ENCODE measurements around the gene NMBR.
A peak's percentile ranks its signal among the peaks of the same experiment; 100 is the strongest.
"Not testable (repeated sequence)": the region's sequence is repeated elsewhere in the genome, so short reads cannot be mapped to it uniquely, and the experiment has no call there.

The NMBR gene

DNA sequence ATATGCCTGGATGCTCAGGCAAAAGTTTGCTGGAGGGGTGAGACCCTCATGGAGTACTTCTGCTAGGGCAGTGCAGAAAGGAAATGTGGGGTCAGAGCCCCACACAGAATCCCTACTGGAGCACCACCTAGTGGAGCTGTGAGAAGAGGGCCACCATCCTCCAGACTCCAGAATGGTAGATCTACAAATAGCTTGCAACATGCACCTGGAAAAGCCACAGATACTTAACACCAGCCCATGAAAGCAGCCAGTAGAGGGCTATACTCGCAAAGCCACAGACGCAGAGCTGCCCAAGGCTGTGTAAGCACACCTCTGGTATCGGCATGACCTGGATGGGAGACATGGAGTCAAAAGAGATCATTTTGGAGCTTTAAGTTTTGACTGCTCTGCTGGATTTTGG lies 74.9 kb downstream of the NMBR start:
- H3K36me3 Mint-ChIP-seq (ENCODE audit: low read depth) = no peaks in the 10 kb centered on the region
- intact Hi-C loops (cut with micrococcal nuclease) = no loop called here
- H3K27ac Mint-ChIP-seq = no peak overlapping the region
- no peaks in the 10 kb centered on the region for H3K4me1 Mint-ChIP-seq (ENCODE audit: low read depth)
- peaks cover 10% of the 10 kb centered on the region for H3K9me3 Mint-ChIP-seq
- no peaks in the 10 kb centered on the region for H3K27me3 Mint-ChIP-seq
- H3K4me3 Mint-ChIP-seq = no peak overlapping the region

DNA sequence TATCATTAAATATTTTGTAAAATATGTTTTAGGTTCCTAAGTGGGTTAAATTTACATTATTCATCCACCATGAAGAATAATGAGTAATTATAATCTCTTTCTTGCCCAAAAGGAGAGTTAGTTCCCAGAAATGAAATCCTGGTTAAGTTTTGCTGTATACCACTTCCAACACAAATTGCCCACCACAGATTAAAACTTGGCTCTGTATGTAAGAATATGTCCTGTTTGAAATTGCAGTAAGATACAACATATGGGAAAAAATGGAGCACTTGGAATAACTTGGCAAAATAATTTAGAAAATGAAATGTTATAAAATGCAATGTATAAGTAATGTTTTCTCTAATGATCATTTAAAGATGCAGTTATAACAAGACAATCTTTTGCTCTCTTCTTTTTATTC lies 78.5 kb downstream of the NMBR start:
- H3K36me3 Mint-ChIP-seq (ENCODE audit: low read depth) = no peaks in the 10 kb centered on the region
- no peak overlapping the region for H3K4me3 Mint-ChIP-seq
- peaks cover 10% of the 10 kb centered on the region for H3K9me3 Mint-ChIP-seq
- no peaks in the 10 kb centered on the region for H3K27me3 Mint-ChIP-seq
- no peak overlapping the region for H3K27ac Mint-ChIP-seq
- intact Hi-C loops (cut with micrococcal nuclease) = no loop called here
- no peaks in the 10 kb centered on the region for H3K4me1 Mint-ChIP-seq (ENCODE audit: low read depth)

DNA sequence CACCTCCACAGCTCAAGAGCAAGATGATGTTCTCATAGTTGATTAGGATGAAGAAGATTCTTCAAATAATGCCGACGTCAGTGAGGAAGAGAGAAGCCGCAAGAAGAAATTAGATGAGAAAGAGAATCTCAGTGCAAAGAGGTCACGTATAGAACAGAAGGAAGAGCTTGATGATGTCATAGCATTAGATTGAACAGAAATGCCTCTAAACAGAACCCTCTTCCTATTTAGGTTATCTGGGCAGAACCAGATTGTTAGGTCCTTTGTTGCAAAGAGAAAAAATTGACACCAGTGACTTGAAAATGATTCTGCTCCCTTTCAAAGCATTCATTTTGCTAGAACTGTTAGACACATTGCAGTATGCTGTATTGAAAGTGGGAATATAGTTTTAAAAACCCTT lies 84.1 kb downstream of the NMBR start:
- H3K27me3 Mint-ChIP-seq; H3K4me3 Mint-ChIP-seq; H3K27ac Mint-ChIP-seq; H3K36me3 Mint-ChIP-seq (ENCODE audit: low read depth); H3K9me3 Mint-ChIP-seq; intact Hi-C loops (cut with micrococcal nuclease); H3K4me1 Mint-ChIP-seq (ENCODE audit: low read depth): not testable (repeated sequence)

DNA sequence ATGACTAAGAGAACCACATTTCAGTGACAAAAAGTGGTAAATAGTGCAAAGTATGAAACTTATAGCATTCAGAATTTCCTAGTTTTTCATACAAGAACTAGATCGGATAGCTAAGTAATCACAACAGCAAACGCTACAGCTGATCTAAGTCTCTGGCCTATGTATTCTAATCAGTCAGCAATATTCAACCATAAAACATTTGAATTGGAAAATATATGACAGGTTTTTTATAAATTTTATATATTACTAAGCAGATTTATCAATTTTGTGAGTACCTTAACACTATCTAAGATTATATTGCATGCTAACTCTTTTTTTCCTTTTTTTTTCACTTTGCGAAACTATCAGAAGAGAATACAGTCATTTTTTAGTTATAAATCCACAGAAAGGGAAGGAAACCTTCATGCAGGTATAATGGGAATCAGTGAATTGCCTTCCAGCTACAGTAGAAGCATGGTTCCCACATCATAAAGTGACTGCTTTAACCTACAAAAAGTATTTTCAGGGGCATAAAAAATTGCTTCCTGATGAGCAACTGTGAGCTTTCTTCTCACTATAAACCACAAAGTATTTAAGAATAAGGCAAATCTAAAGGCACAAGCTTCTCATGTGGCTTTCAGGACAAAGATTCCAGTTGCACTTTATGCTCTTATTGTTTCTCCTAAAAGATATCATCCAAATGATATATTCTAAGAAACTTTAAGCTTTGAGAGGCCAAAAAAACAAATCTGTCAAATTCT lies 88.2 kb downstream of the NMBR start:
- H3K4me3 Mint-ChIP-seq = no peak overlapping the region
- H3K4me1 Mint-ChIP-seq (ENCODE audit: low read depth) = no peaks in the 10 kb centered on the region
- no peaks in the 10 kb centered on the region for H3K36me3 Mint-ChIP-seq (ENCODE audit: low read depth)
- no peak overlapping the region for H3K27ac Mint-ChIP-seq
- no peaks in the 10 kb centered on the region for H3K27me3 Mint-ChIP-seq
- intact Hi-C loops (cut with micrococcal nuclease) = no loop called here
- no peaks in the 10 kb centered on the region for H3K9me3 Mint-ChIP-seq

DNA sequence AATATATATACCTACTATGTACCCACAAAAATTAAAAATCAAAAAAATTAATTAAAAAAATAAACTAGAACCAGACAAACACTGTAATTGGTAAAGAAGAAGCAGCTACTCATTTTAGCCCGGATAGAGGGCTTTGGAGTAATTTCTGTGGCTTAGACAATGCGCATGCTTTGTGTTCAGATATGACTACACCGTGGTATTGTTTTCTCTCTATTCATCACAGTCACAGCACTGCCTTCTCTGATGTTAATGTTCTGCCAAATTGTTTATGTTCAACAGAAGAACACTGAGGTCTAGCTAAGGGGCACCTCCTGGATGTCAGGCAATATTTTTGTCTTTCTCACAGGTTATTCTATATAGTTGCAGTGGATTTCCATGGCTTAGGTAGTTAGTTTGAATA lies 91.7 kb downstream of the NMBR start:
- no peak overlapping the region for H3K4me3 Mint-ChIP-seq
- H3K4me1 Mint-ChIP-seq (ENCODE audit: low read depth) = no peaks in the 10 kb centered on the region
- H3K27me3 Mint-ChIP-seq = no peaks in the 10 kb centered on the region
- peaks cover 29% of the 10 kb centered on the region for H3K9me3 Mint-ChIP-seq
- H3K36me3 Mint-ChIP-seq (ENCODE audit: low read depth) = no peaks in the 10 kb centered on the region
- intact Hi-C loops (cut with micrococcal nuclease) = no loop called here
- no peak overlapping the region for H3K27ac Mint-ChIP-seq

DNA sequence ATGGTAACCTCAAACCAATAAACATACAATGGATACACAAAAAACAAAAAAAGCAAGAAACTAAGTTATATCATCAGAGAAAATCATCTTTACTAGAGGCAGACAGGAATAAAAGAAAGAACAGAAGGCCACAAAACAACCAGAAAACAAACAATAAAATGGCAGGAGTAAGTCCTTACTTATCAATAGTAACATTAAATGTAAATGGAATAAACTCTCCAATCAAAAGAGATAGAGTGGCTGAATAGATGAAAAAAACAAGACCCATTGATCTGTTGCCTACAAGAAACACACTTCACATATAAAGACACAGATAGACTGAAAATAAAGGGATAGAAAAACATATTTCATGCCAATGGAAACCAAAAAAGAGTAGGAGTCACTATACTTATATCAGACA lies 95.5 kb downstream of the NMBR start:
- H3K27me3 Mint-ChIP-seq = no peaks in the 10 kb centered on the region
- peaks cover 37% of the 10 kb centered on the region for H3K9me3 Mint-ChIP-seq
- H3K27ac Mint-ChIP-seq = no peak overlapping the region
- H3K36me3 Mint-ChIP-seq (ENCODE audit: low read depth) = no peaks in the 10 kb centered on the region
- H3K4me1 Mint-ChIP-seq (ENCODE audit: low read depth) = no peaks in the 10 kb centered on the region
- no peak overlapping the region for H3K4me3 Mint-ChIP-seq
- intact Hi-C loops (cut with micrococcal nuclease) = no loop called here

DNA sequence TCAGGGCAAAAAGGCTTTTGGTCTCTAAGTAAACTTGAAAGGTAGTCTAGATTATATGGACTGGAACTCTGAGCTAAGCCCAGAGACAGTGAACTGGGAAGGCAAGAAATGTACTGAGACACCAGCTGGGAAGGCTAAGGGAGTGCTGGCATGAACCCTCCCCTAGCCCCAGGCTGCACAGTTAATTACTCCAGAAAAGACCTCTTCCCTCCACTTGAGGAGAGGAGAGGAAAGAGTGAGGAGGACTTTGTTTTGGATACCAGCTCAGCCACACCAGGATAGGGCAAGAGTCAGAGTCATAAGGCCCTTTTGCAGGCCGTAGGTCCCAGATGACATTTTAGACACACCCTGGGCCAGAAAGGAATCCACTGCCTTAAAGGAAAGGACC lies 98.3 kb downstream of the NMBR start:
- intact Hi-C loops (cut with micrococcal nuclease) = no loop called here
- H3K4me1 Mint-ChIP-seq (ENCODE audit: low read depth) = no peaks in the 10 kb centered on the region
- H3K4me3 Mint-ChIP-seq = no peak overlapping the region
- no peaks in the 10 kb centered on the region for H3K36me3 Mint-ChIP-seq (ENCODE audit: low read depth)
- peaks cover 37% of the 10 kb centered on the region for H3K9me3 Mint-ChIP-seq
- no peaks in the 10 kb centered on the region for H3K27me3 Mint-ChIP-seq
- H3K27ac Mint-ChIP-seq = no peak overlapping the region

DNA sequence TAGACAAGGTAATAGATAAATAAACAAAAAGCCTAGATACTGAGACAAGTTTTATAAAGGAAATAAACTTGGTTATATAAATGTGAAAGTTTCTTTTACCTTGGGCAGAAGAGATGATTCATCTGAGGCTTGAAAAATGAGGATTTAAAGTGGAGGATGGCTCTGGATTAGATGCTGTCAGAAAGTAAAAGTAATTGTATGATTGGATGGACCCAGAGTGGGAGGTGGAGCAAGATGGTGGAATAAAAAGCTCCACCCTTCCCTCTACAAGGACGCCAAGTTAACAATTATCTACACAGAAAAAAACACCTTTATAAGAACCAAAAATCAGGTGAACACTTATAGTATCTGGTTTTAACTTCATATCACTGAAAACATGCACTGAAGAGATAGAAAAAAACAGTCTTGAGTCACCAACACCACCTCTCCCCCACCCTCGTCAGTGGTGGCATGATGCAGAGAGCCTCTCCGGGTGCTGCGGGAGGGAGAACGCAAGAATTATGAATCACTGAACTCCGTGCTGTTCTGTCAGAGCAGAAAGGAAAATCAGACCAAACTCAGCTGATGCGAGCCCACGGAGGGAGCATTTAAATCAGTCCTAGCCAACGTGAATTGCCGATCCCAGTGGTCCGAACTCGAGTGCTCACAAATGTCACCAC lies 98.9 kb downstream of the NMBR start:
- no peaks in the 10 kb centered on the region for H3K36me3 Mint-ChIP-seq (ENCODE audit: low read depth)
- H3K9me3 Mint-ChIP-seq = peaks cover 33% of the 10 kb centered on the region
- H3K4me1 Mint-ChIP-seq (ENCODE audit: low read depth) = no peaks in the 10 kb centered on the region
- no peaks in the 10 kb centered on the region for H3K27me3 Mint-ChIP-seq
- no peak overlapping the region for H3K27ac Mint-ChIP-seq
- no peak overlapping the region for H3K4me3 Mint-ChIP-seq
- intact Hi-C loops (cut with micrococcal nuclease) = no loop called here

DNA sequence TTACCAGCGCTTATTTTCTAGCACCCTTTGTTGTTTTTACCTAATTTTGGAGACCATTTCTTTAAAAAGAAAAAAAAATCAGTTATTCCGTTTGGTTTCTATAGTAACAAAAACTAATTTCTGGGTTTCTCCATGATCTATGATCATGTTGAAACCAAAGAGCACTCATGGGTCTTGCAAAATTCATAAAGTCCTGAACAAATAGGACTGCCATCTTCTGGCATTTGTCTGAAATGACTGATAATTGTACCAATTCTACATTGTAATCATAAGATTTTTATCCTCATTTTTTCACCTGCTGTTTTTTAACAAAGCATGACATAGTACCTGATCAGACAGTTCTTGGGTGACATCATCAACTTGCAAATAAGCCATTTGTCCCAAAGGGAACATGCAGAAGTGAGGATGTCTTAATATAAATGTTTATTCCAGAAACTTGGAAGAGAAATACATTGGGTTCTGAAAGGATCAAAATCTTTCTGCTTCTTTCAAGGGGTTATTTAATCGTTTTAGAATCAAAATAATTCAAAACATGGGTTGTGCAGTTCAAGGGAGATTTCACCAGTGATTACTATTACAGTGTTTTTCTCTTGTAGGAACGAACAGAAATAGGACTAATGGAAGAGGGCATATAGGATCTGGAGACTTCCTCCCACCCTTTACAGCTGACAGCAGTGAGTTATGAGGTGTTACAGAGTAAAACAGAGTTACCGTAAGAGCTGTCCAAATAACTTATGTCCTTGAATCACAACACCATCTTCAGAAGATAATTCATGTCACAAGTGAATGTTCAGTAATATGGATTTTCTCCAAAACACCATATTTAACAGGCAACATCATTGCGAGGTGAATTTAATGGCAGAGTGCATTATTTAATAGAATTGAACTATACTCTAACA lies 101.3 kb downstream of the NMBR start:
- Mint-ChIP-seq H3K4me1 (ENCODE audit: low read depth) (no peaks in the 10 kb centered on the region), H3K9me3 (peaks cover 12% of the 10 kb centered on the region), H3K27me3 (no peaks in the 10 kb centered on the region), H3K27ac (no peak overlapping the region), H3K4me3 (no peak overlapping the region), H3K36me3 (ENCODE audit: low read depth) (no peaks in the 10 kb centered on the region)
- intact Hi-C loops (cut with micrococcal nuclease) = no loop called here

DNA sequence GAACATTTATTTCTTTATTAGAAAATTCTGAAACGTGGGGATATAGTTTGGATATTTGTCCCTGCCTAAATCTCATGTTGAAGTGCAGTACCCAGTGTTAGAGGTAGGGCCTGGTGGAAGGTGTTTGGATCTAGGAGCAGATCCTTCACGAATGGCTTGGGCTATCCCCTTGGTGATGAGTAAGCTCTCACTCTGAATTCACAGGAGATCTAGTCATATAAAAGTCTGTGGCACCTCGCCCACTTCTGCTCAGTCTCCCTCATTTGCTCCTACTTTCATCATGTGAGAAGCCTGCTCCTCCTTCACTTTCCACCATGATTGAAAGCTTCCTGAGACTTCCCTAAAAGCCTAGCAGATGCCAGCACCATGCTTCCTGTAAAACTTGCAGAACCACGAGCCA lies 111.0 kb downstream of the NMBR start:
- no peak overlapping the region for H3K27ac Mint-ChIP-seq

DNA sequence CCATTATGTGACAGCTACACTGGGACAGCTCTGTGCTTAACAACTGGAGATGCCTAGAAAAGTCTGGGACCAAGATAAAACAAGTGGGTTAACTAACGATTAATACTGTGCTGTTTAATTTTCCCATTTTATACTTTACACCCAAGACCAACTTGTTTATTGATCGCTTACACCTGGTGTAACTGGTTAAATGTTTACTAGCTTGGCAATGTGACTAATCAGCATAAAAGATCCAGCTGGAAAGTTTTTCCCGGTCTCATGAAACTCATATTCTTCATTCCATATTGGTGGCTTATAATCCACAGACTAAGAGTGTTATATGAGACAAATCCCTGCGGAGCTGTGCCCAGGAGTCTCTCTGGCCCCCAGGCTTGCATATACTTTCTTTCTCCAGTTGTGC lies 115.9 kb downstream of the NMBR start:
- H3K9me3 Mint-ChIP-seq = peaks cover 50% of the 10 kb centered on the region
- intact Hi-C loops (cut with micrococcal nuclease) = no loop called here
- H3K27ac Mint-ChIP-seq = no peak overlapping the region
- H3K36me3 Mint-ChIP-seq (ENCODE audit: low read depth) = no peaks in the 10 kb centered on the region
- H3K4me1 Mint-ChIP-seq (ENCODE audit: low read depth) = no peaks in the 10 kb centered on the region
- no peak overlapping the region for H3K4me3 Mint-ChIP-seq
- H3K27me3 Mint-ChIP-seq = no peaks in the 10 kb centered on the region

More for the DNA sequence above, 111.0 kb downstream of the NMBR start:
- intact Hi-C loops (cut with micrococcal nuclease) = no loop called here
- Mint-ChIP-seq H3K27me3 (no peaks in the 10 kb centered on the region), H3K4me3 (no peak overlapping the region), H3K36me3 (ENCODE audit: low read depth) (no peaks in the 10 kb centered on the region), H3K9me3 (peaks cover 18% of the 10 kb centered on the region), H3K4me1 (ENCODE audit: low read depth) (no peaks in the 10 kb centered on the region)

DNA sequence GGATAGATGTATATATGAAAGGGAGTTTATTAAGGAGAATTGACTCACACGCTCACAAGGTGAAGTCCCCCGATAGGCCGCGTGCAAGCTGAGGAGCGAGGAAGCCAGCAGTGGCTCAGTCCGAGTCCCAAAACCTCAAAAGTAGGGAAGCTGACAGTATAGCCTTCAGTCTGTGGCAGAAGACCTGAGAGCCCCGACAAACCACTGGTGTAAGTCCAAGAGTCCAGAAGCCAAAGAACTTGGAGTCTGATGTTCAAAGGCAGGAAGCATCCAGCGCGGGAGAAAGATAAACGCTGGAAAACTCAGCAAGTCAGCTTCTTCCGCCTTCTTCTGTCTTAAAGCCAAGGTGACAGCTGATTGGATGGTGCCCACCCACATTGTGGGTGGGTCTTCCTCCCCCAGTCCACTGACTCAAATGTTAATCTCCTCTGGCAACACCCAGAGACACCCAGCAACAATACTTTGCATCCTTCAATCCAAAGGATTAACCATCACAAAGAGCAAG lies 116.8 kb downstream of the NMBR start:
- H3K4me1 Mint-ChIP-seq (ENCODE audit: low read depth) = no peaks in the 10 kb centered on the region
- H3K4me3 Mint-ChIP-seq = peak overlapping the region; percentile 39
- H3K27ac Mint-ChIP-seq = no peak overlapping the region
- H3K36me3 Mint-ChIP-seq (ENCODE audit: low read depth) = no peaks in the 10 kb centered on the region
- peaks cover 51% of the 10 kb centered on the region for H3K9me3 Mint-ChIP-seq
- intact Hi-C loops (cut with micrococcal nuclease) = no loop called here
- no peaks in the 10 kb centered on the region for H3K27me3 Mint-ChIP-seq

DNA sequence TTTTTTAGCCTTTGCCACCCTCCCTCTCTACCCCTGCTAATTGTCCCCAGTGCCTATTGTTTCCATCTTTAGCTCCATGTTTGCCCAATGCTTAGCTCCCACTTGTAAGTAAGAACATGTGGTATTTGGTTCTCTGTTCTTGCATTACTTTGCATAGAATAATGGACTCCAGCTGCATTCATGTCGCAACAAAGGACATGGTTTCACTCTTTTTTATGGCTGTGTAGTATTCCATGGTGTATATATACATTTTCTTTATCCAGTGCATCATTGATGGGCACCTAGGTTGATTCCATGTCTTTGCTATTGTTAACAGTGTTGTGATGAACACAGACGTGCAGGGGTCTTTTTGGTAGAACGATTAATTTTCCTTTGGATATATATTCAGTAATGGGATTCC lies 118.4 kb downstream of the NMBR start:
- intact Hi-C loops (cut with micrococcal nuclease) = no loop called here
- H3K36me3 Mint-ChIP-seq (ENCODE audit: low read depth) = no peaks in the 10 kb centered on the region

DNA sequence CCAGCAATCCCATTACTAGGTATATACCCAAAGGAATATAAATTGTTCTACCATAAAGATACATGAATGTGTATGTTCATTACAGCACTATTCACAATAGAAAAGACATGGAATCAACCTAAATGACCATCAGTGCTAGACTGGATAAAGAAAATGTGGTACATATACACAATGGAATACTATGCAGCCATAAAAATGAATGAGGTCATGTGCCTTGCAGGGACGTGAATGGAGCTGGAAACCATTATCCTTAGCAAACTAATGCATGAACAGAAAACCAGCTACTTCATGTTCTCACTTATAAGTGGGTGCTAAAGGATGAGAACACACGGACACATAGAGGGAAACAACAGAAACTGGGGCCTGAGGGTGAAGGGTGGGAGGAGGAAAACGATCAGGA lies 119.1 kb downstream of the NMBR start:
- peaks cover 43% of the 10 kb centered on the region for H3K9me3 Mint-ChIP-seq
- intact Hi-C loops (cut with micrococcal nuclease); H3K27me3 Mint-ChIP-seq; H3K4me1 Mint-ChIP-seq (ENCODE audit: low read depth); H3K4me3 Mint-ChIP-seq; H3K27ac Mint-ChIP-seq; H3K36me3 Mint-ChIP-seq (ENCODE audit: low read depth): not testable (repeated sequence)

More for the DNA sequence above, 118.4 kb downstream of the NMBR start:
- Mint-ChIP-seq H3K4me1 (ENCODE audit: low read depth) (no peaks in the 10 kb centered on the region), H3K9me3 (peaks cover 43% of the 10 kb centered on the region), H3K27me3 (no peaks in the 10 kb centered on the region), H3K27ac (no peak overlapping the region), H3K4me3 (no peak overlapping the region)

Measured in dendritic cell treated with granulocyte-macrophage colony-stimulating factor and Interleukin-4, amounts not matched to agents 40 ng/mL and 50 ng/mL, for 4 days (primary cell).